NCI-H187 (cell line): ENCODE data around the gene LAMA2.

Source experiments
- DNase-seq, 2 experiments: peaks; one replicate each; lab custom pipeline; 2025; lab: John Stamatoyannopoulos, UW

Gene LAMA2

DNA sequence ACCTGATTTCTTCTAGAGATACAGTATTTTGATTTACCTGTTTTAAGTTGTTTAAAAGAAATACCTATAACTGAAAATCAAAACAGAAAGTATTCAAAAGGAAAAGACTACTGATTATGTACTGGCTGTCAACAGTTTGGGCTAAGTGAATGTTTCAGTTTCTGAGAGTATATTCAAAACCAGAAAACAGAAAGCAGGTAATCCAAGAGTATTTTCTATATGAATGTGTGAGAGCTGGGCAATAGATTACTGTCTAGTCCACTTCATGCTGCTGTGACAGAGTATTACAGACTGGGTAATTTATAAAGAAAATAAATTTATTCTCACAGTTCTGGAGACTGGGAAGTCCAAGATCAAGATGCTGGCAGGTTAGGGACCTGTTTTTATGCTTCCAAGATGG lies 566.0 kb downstream of the LAMA2 start:
- DNase-seq = no peak

GRCh38 chr6:129451187-129451586 lies 568.2 kb downstream of the LAMA2 start:
- DNase-seq = no peak

- DNase-seq = no peak
Measured at GRCh38 chr6:129453073-129453472, 570.1 kb downstream of the LAMA2 start.

DNA sequence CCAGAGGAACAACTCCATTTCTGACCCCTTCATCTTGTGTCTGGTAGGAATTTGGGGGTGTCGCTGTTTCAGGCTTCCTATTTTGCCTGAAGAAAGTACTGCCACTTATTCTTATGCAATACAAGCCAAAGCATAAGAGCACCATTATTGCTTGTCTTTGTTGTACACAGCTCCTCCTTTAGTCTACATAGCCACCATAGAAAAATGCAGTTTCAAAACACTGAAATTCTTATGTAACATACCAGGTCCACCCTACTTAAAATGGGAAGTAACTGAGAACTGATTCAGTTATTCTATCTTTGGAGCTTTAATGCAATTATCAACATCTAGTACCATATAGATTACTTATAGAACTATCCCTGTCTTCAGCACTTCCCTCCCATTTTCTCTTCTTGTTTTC lies 571.5 kb downstream of the LAMA2 start:
- no peak for DNase-seq

DNA sequence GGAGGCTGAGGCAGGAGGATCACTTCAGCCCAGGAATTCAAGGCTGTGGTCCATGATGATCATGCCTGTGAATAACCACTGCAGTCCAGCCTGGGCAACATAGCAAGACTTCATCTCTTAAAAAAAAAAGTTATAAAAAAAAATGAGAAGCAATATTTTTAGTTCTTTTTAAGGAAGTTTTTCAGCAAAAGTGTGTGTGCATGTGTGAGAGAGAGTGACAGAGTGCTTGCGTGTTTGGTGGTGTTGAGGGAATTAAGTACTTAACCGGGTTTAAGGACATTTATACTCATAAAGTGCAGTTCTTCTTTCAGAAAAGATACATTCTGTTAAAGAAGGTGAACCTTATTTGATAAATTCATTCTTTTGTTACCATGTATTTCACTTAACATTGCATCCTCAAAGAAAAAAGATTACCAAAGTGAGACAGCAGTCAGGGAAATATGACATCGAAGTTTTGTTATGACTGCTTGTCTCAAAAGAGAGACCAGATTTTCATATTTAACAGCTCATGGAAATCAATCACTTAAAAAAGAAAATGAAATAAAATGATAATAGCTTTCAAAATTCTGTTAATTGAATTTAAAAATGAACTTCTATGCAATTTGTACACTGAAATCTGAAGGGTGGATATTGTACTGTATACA lies 572.3 kb downstream of the LAMA2 start:
- no peak for DNase-seq

DNA sequence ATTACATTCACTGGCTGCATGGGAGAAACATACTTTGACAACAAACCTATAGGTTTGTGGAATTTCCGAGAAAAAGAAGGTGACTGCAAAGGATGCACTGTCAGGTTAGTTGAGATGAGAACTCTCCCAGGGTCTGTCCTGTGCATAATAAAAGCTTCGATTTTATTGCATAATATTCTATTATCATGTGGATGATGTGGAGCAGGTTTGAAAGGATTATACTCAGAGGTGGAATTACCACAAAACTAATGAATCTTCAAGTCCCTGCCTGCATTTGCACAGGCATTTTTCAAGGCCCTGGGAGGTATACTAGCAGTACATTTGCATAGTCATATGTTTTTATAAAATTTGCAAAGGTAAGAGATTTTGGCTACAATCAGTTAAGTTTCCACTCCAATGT lies 577.3 kb downstream of the LAMA2 start:
- DNase-seq = no peak

- no peak for DNase-seq
Measured at GRCh38 chr6:129469070-129469662, 586.2 kb downstream of the LAMA2 start.

DNA sequence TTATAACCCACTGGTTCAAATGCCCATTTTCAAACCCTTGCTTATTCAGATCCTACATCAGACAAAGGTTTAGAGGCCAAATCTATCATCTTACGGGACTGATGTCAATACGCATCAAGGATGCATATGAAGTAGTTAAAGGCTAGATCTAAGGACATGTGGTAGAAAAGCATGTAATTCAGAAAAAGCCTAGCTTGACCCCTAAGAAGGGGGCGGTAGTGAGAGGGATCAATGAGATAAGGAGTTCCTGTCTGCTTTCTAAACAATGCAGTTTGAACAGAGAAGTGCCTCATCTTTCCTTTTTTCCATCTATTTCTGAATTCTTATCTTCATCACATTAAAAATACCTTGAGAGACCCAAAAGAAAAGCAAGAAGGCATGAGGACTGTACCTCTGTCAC lies 589.3 kb downstream of the LAMA2 start:
- no peak for DNase-seq

- no peak for DNase-seq
Measured at GRCh38 chr6:129473546-129473945, 590.6 kb downstream of the LAMA2 start.

GRCh38 chr6:129475477-129476247 lies 592.7 kb downstream of the LAMA2 start:
- DNase-seq = no peak

GRCh38 chr6:129476248-129476564 lies 593.3 kb downstream of the LAMA2 start:
- no peak for DNase-seq

DNA sequence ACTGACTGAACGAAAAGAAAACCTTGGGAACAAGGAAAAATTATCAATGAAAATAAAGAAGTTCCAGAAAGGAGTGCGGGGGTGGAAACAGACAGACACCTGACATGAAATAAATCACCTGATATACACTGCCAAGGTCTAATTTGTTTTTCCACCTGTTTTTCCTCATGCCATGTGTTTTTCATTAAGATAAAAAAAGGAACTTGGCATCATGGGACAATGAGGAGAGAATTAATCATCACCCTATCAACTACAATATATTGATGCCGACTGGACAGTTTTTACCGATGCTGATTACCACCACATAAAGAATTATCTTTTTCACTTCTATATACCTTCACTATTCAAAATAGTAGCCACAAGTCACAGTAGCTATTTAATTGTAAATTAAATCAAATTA lies 593.9 kb downstream of the LAMA2 start:
- no peak for DNase-seq

DNA sequence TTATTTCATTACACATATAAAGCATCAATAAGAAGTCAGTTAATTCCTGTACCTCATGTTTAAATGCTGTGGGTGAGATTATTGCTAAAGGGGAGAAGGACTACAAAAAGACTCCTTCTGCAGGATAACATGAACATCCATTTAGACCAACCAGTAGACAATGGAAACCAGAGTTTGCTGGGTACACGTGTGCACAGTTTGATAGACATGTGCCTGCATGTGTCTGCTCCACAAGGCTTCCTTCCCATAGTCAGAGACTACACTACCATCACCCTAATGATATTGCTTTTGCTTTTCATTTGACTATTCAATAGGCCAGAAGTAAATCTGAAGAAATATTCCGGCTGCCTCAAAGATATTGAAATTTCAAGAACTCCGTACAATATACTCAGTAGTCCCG lies 595.4 kb downstream of the LAMA2 start:
- no peak for DNase-seq

- DNase-seq = no peak
Measured at GRCh38 chr6:129481706-129482105, 598.8 kb downstream of the LAMA2 start.

DNA sequence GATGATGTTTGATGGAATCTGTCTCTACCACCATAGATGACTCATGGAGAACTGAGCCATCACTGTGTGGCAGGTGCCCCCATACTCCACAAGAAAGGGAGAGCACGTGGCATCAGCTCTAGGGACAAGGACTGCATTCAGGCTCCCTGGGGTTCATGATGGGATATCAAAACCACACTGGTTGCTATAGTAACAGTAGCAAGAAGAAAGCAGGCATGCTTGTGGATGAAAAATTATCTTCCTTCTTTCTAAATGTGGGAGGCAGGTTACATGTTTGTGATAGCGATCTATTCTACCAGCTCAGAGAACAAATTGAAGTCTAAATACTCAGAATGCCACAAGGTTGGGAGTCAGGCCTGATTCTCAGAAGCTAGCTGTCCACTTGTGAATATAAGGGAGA lies 602.8 kb downstream of the LAMA2 start:
- DNase-seq = no peak

DNA sequence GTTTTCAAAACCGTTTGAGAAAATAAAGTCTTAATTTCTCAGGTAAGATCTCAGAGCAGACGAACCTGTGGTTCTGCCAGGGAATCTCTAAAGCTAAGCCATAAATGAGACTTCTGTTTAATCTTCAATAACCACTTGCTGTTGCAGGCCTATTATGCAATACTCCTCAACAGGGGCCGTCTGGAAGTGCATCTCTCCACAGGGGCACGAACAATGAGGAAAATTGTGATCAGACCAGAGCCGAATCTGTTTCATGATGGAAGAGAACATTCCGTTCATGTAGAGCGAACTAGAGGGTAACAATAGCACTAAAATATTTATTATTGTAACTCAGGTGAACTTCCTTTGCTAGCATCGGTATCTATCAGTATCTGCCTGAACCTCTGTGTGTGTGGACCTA lies 603.4 kb downstream of the LAMA2 start:
- no peak for DNase-seq

DNA sequence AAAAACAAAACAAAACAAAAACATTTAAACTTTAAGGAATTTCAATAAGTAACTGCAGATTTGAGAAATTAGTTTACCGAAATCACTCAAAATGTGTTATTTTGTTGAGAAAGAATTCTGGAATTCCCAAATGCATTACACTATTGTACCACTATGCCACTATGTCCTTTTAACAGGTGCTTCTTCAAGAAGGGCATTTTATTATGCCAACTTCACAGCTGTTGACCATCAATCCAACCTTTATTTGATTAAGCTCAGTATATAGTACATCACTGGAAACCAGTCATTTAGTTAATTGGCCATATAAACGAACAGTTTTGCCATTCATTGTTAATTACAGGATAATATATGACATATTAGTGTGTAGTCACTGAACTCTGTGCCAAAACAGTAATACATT lies 605.4 kb downstream of the LAMA2 start:
- DNase-seq = no peak

DNA sequence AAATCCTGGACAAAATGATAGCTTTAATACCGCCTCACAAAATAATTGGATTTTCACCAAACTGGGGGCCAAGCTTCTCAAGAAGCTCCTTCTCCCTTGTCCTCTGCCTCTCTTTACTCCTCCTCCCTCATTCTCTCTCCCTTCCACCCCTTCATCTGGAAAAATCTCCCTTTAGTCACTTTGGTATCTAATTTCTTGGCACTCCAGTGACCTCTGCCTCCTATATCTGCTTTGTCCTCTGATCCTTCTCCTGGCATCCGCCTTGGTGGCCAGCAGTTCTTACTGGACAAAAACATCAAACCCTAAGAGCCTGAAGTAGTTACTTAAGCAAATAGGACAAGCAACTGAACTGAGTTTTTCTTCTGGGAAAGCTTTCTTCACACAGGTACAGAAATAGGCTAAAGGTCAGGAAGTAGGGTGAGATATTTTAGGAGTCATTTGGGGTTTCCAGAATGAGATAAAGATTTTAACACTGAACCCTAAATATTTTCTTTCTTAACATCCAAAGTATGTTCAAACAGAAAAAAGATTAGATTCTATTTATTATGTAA lies 606.4 kb downstream of the LAMA2 start:
- DNase-seq = no peak

GRCh38 chr6:129490521-129491255 lies 607.8 kb downstream of the LAMA2 start:
- no peak for DNase-seq

DNA sequence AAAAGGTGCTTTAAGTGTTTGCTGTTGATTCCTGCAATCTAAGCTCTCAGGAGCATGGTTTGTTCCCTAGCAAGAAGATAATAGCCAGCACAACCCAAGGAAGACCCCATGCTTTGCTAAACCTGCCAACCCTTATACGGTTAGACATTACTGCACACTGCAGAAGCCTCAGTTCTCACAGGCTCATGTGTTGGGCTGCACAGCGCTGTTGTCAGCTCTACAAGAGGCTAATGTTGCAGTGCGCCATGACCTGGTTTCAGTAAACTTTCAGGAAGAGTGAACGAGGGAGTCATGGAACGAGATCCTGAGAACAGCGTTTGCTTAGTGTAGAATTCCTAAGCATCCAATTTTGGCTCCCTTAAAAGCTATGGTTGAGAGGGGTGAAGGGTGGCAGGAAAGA lies 608.5 kb downstream of the LAMA2 start:
- DNase-seq = no peak

DNA sequence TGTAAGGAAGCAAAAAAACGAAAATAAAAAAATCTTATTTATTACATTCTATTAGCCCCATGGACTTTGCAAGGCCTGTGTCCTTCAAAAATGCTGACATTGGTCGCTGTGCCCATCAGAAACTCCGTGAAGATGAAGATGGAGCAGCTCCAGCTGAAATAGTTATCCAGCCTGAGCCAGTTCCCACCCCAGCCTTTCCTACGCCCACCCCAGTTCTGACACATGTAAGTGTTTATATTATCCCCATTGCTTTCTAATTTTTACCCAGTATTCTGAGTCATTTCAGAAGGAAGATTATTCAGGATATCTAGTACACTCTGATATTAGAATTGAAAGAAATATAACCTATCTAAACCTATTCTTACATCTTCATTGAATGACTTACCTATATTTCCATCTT lies 609.3 kb downstream of the LAMA2 start:
- no peak for DNase-seq

DNA sequence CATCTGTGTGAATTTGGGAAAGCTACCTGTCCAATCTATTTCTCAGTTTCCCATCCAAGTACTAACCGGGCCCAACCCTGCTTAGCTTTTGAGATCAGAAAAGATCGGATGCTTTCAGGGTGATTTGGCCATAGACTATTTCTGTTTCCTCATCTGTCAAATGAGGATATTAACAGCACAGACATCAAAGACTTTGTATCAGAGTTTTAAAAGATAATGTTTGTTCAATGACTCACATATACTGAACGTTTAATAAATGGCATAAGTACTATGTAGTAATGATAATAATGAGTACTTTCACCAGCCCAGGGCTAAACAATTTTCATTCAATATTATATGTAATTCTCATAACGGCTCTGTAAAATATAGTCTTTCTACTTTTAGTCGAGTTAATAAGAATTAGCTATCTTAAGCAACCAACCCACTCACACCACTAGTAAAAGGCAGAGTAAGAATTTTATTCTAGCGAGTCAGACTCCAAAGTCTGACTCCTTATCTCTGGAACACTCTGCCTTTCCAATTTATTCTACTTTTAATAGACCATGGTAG lies 610.5 kb downstream of the LAMA2 start:
- DNase-seq = no peak
